Activated CD4-positive, alpha-beta T cell treated with anti-CD3 and anti-CD28 coated beads, Interleukin-2, amount 50 U/mL, for 1 hour (primary cell): ENCODE data around the gene RASGRF1.

Experiments
- DNase-seq: peaks from one replicate; pipeline ENCODE4 v3.0.0-alpha.2; 2020

RASGRF1 gene

GRCh38 chr15:78982736-78983135 is 107.8 kb downstream of the RASGRF1 start:
- no peak for DNase-seq

DNA sequence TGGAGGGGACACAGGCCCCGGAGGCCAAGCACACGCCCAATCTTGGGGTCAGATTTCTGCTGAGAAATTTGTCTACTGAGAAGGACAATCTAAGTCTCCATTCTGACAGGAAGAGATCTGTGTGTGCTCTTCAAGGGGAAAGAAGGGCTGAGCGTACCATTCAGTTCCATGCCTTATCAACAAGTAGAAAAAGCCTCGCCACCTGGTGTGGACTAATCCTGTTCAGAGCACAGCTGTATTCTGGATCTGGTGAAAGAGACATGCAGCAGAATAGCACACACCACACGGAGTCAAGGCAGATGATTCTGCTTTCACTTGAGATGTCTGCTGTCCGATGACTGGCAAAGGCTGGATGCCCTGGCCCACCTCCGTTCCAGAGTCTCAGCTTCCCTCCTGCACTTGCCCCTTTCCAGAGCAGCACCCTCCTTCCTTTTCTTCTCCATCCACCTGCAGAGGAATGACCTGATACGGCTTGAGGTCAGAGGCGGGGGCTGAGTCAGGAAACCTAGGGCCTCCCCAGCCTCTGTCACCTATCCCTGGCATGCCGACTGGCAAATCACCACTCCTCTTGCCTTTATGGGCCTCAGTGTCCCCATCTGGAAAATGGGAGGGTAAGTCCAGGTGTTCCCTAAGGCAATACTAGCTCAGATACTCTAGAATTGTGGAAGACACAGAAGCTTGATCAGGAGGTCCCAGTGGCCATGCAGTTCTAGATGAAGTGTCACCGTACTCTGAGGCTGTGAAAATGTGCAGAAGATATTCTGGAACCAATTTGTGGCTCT is 108.9 kb downstream of the RASGRF1 start:
- no peak for DNase-seq

DNA sequence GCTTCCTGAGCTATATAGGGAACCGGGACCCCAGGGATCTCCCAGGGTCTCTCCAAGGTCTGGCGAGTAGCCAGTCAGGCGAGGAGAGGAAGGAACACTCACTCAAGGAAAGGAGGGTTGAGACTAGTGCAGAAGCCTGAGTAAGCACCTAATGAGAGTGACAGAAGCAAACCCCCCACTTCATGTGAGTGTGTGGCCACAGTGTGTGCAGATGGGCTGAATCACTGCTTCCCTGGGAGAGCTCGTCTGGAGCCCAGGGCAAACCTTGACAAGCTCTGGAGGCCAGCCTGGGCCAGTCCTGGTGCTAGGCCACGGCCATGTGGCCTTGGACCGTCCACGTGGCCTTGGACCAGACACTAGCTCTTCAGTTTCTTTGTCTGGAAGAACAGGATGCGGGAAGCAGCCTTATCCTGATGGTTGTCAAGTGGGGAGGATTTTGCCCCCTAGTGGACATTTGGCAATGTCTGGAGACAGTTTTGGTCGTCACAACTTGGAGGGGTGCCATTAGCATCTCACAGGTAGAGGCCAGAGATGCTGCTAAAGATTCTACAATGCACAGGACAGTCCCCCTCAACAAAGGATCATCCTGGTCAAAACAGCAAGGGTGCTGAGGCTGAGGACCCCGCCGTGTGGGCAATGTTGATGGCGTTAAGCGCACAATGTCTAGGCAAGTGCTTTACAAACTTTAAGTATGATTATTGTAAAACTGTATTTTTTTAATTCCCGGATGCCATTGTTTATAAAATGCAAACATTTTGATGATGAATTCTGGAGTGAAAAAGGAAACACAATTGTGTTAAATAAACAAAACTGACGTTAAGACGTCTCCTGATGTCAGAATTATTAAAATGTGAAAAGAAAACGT is 110.9 kb downstream of the RASGRF1 start:
- peak; percentile 6 for DNase-seq

GRCh38 chr15:78978601-78979179 is 111.9 kb downstream of the RASGRF1 start:
- no peak for DNase-seq

DNA sequence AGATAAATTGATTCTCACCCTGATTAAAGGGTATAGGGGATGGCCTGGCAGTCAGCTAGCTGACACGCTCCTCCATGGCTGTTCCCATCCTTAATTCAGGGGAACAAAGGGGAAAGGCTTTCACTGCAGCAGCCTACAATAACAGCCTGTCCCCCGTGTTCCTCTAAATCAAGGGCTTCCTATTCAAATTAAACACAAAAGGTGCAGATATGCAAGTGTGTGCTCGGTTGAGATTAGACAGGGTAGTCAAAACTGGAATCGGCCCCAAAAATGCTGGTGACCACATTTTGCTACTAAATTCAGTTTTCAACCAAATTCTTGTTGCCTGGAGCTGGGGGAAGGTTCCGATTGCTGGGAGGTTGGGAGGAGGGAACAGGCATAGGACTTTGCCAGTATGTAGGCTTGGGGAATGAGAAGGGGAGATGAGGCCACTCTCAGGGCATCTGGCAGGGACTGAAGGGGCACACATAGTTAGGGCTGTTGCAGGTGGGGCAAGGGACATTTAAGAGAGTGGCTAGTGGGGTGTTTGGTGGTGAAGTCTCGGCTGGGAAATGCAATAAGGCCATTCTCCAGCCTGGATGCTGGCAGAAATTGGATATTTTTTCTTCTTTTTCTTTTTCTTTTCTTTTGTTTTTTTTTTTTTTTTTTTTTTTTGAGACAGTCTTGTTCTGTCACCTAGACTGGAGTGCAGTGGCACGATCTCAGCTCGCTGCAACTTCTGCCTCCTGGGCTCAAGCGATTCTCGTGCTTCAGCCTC is 112.8 kb downstream of the RASGRF1 start:
- DNase-seq, result no peak

DNA sequence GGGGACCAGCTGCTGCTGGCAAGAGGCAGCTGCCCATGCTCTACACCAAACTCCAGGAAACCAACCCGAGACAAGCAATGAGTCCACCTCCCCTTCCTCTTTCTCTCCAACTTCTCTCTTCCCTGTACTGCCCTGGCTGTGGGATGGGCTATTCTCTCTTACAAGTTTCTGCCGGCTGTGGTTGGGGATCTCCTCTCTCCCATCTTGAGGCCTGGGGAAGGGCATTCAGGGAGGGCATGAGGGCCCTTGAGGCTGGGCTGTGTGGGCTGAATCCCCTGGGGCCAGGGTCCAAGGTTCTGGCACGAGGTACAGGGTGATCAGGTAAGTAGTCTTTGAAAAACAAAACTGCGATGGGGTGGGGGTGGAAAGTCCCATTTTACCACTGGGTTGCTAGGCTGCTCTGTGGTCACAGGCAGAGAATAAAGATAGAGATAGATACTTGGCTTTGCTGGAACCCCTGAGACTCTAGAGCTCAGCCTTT is 113.4 kb downstream of the RASGRF1 start:
- DNase-seq, result no peak

DNA sequence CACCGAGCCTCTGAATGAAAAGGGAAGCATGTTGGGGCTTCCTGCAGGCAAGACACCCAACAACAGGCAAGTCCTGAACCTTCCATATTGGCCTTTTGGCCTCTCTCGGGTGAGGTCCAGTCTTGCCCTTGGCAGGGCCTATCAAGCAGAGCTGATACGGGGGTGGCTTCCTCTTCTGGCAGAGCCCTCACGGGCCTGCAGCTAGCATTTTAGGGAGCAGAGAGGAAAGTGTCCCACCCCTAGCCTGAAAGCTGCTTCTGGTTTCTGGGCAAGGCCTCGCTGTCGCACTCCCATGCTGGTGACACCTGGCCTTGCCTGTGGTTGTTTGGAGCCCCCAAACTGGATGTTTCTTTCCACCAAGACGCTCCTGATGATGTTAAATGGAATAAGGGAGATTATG is 113.9 kb downstream of the RASGRF1 start:
- no peak for DNase-seq

DNA sequence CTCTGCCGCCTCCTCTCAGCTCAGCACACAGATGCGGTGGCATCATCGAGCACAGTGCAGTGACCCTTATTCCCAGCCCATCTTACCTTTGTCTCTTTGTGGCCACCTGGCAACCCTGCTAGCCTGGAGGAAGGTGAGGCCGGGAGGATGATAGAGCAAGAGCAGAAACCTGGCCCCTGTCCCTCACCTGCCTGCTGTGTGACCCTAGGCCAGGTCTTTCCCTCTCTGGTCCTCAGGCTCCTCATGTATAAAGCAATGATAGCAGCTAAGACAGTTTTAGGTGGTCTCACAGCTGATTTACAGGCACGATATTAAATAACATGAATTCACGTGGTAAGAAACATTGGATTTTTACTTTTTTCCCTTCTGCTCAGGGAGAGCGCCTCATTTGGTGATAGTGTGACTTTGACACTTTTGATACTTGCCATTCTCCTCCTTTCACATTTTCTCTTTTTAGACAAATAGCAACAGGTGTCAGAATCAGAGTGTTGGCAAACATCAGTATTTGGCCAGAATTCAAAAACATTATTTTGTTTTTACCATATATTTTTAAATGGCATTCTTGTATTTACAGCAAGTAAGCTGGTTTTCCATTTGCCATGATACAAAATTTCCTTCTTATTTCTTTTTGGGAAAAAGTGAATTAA is 116.2 kb downstream of the RASGRF1 start:
- DNase-seq, result no peak

GRCh38 chr15:78969687-78970349 is 120.8 kb downstream of the RASGRF1 start:
- DNase-seq, result no peak

DNA sequence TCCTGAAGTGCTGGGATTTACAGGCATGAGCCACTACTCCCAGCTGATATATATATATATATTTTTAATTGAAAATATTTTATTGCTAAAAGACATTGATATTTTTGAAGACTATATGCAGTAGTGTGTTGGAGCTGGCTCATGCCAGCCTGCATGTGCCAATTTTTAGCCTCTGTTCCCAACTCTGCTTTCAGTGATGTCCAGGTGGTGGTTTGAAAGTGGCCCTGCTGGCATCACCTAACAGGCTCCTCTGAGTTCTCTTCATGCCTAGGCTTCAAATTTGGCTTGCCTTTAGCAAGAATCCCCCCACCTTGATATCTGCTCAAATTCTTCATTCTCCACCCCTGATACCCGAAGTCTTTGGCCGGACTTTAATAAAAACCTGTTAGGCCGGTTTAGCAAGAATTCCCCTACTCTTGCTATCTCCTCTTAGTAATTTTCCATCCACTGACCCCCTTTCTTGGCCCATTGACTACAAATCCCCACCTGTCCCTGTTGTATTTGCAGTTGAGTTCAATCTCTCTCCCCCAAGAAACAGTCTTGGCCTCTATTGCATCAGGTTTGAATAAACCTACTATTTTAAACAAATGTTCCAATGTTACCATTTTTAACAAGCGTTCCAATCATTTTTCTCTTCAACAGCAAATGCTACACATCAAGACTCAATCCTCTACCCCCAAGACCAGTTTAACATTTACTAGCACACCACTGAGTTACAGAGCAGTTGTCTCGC is 121.9 kb downstream of the RASGRF1 start:
- no peak for DNase-seq

DNA sequence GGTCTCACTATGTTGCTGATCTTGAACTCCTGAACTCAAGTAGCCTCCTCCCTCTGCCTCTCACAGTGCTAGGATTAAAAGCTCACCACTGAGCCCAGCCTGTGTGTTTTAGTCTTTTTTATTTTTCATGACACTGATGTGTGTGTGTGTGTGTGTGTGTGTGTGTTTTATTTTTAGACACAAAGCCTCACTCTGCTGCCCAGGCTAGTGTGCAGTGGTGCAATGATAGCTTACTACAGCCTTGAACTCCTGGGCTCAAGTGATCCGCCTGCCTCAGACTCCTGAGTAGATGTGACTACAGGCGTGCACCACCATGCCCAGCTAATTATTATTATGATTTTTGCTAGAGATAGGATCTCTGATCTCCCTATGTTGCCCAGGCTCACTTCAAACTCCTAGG is 122.5 kb downstream of the RASGRF1 start:
- DNase-seq, result no peak

GRCh38 chr15:78960308-78960707 is 130.3 kb downstream of the RASGRF1 start:
- no peak for DNase-seq

DNA sequence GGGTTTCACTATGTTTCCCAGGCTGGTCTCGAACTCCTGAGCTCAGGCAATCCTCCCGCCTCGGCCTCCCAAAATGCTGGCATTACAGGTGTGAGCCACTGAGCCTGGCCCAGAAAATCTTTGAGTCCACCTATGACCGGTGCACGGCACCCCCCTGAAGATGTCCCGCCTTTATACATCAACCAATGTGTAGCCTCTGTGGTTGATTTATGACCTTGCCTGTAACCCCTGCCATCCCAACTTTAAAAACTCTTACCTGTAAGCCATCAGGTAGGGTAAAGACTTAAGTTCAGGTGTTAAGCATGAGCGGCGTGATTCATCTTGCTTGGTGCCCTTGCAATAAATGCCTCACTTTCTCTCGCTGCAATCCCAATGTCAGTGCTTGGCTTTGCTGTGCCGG is 131.2 kb downstream of the RASGRF1 start:
- DNase-seq, result no peak

DNA sequence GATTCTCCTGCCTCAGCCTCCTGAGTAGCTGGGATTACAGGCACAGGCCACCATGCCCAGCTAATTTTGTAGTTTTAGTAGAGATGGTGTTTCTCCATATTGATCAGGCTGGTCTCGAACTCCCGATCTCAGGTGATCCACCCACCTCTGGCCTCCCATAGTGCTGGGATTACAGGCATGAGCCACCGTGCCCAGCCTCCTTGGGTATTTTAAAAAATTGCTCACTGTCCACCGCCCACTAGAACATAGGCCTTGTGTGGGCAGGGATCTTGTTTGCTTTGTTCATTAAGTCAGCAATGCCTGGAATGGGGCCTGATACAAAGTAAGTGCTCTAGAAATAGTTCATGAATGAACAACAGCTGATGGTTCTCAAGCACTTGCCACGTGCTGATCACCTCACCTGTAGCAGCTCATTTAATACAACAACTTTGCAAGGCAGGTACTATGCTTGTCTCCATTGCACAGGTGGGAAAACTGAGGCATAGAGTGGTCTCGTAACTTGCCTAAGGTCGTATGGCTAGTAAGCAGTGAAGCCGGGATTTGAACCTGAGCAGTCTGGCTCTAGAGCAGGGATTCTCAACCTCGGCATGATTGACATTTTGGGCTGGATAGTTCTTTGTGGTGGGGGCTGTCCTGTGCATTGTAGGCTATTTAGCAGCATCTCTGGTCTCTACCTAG is 133.0 kb downstream of the RASGRF1 start:
- no peak for DNase-seq

DNA sequence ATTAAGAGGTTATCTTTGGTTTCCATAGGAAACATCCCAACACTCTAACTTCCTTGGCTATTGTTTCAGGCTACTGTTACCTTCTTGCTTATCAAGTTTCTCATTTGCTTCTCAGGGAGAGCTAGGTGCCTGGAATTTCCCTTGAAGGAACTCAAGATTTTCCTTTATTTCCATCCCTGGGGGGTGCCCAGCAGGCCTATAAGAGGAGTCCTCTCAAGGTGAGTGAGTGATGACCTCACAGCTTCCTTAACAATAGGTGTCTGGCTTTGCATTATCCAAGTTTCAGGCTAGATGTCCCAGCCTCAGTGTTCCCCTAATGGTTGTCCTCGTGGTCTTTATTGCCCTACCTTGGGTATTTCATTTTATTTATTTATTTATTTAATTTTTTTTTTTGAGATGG is 133.6 kb downstream of the RASGRF1 start:
- no peak for DNase-seq

DNA sequence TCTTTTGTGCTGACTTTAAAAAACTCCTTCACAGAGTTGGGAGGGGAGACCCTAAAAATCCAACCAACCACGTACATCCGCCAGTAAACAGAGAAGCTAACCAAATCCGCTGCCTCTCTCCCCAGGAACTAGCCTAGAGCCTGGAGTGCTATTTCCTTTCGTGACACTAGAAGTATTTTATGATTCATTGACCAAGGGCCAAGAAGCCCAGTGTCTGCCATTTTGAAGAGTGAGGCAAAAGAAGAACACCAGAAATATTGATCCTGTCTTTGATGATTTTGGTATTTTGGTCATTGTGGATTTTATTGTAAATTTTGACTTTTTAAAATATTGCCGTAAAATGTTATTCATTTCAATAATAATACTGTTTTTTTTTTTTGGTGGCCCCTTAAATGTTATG is 135.2 kb downstream of the RASGRF1 start:
- no peak for DNase-seq

GRCh38 chr15:78951841-78952238 is 138.7 kb downstream of the RASGRF1 start:
- DNase-seq, result no peak

DNA sequence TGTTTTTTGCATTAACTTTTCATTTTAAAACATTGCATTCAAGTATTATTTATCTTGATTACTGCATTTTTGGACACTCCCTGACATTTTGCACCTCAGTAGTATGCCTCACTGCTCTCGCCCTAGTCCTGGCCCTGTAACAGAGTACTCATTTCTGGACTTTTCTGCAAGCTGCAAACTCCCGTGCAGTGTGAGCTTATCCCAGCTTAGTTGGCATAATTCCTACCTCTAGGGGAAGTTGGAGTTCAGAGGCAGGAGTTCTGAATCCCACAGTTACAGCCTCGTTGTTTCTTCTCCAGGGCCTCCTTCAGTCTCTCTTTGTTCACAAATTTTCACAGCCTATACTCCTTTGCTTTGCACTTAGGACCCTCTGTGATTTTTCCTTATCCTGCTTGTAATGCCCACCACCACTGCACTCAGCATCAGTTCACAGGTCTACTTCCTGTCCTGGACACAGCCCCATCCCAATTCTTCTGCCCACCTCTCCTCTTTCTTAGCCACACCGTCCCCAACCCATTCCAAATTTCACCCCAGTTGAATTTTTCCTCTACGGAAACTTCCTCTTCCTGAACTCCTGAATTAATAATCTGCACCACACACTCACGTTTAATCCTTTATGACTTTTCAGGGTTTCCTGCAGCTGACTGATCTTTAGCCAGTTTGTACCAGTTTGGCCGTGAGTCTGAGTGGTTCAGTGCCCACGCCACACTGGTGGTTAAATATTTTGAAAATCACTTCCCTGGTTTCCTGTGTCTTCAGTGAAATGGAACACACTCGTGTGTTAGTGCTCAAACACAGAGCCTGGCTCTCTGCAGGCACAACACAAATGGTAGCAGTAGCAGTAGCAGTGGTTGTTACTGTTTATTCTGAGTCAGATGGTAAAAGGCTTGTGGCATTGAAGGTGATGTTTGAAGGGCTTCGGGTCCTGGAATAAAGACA is 139.4 kb downstream of the RASGRF1 start:
- no peak for DNase-seq

GRCh38 chr15:78950343-78950742 is 140.2 kb downstream of the RASGRF1 start:
- no peak for DNase-seq
